ENCODE results near the gene GMFB. TPM values are rescaled to one million over a fixed set of nuclear protein-coding genes. Genes with fewer than 3 reads are reported as not detected.
"Not testable (repeated sequence)": the region's sequence is repeated elsewhere in the genome, so short reads cannot be mapped to it uniquely, and the experiment has no call there.

Gene GMFB
- total and polyA plus RNA-seq, 5 donors, result 13.2 to 37.5 (median 35.7) TPM

DNA sequence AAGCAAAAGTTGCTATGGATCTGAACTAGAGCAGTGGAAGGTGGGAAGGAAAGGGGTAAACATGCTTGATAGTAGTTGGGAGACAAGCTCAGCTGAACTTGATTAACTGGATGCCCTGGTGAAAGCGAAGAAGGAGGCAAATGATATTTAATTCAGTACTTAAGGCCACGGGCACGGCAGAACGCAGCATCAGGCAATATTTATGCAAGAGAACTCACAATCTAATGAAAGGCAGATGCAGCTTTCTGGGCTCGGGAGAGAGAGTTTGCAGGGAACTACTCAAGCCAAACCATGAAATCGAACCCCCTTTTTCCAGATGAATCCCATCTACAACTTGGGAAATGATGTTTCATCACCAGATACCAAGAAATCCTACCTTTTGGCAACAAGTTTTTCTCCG is 44.1 kb downstream of the GMFB start:
- intact Hi-C loops (cut with DNase I), result no loop called here

DNA sequence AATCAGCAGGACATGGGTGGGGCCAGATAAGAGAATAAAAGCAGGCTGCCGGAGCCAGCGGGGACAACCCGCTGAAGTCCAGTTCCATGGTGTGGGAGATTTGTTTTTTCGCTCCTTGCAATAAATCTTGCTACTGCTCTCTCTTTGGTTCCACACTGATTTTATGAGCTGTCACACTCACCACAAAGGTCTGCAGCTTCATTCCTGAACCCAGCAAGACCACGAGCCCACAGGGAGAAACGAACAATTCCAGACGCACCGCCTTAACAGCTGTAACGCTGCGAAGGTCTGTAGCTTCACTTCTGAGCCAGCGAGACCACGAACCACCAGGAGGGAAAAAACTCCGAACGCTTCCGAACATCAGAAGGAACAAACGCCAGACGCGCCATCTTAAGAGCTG is 44.8 kb downstream of the GMFB start:
- WGBS, result 94% methylated on average over 18 of the region's 18 CpGs
- no peak overlapping the region for H3K27ac ChIP-seq (ENCODE audit: low read length)
- no peak overlapping the region for H3K4me3 ChIP-seq (ENCODE audit: low read length)
- ATAC-seq (no peak), DNase-seq (no peak)
- intact Hi-C loops (cut with DNase I), result no loop called here
- no peaks in the 10 kb centered on the region for H3K9me3 ChIP-seq (ENCODE audit: control insufficient read depth, low read length)
- H3K4me1 ChIP-seq (ENCODE audit: control insufficient read depth, insufficient read depth, low read length), result peaks cover 2% of the 10 kb centered on the region
- H3K27me3 ChIP-seq (ENCODE audit: control insufficient read depth, insufficient read depth), result no peaks in the 10 kb centered on the region

More for the DNA sequence above, 44.1 kb downstream of the GMFB start:
- H3K27ac ChIP-seq (ENCODE audit: low read length), result no peak overlapping the region
- peaks cover 2% of the 10 kb centered on the region for H3K4me1 ChIP-seq (ENCODE audit: control insufficient read depth, insufficient read depth, low read length)
- no peaks in the 10 kb centered on the region for H3K27me3 ChIP-seq (ENCODE audit: control insufficient read depth, insufficient read depth)
- H3K9me3 ChIP-seq (ENCODE audit: control insufficient read depth, low read length), result no peaks in the 10 kb centered on the region
- no peak for ATAC-seq
- H3K4me3 ChIP-seq (ENCODE audit: low read length), result no peak overlapping the region
- WGBS, result 84% methylated on average over 7 of the region's 7 CpGs
- DNase-seq, result no peak

DNA sequence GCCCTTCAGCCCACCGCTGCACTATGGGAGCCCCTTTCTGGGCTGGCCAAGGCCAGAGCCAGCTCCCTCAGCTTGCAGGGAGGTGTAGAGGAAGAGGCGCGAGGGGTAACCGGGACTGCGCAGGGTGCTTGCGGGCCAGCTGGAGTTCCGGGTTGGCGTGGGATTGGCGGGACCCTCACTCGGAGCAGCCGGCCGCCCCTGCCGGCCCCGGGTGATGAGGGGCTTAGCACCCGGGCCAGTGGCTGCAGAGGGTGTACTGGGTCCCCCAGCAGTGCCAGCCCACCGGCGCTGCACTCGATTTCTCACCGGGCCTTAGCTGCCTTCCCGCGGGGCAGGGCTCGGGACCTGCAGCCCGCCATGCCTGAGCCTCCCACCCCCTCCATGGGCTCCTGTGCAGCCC is 45.8 kb downstream of the GMFB start:
- H3K9me3 ChIP-seq (ENCODE audit: control insufficient read depth, low read length); H3K4me1 ChIP-seq (ENCODE audit: control insufficient read depth, insufficient read depth, low read length); intact Hi-C loops (cut with DNase I); H3K27ac ChIP-seq (ENCODE audit: low read length); H3K27me3 ChIP-seq (ENCODE audit: control insufficient read depth, insufficient read depth); H3K4me3 ChIP-seq (ENCODE audit: low read length); ATAC-seq: not testable (repeated sequence)
- 97% methylated on average over 20 of the region's 23 CpGs for WGBS
- peak in 1 of 3 donors; percentile 60 for DNase-seq

DNA sequence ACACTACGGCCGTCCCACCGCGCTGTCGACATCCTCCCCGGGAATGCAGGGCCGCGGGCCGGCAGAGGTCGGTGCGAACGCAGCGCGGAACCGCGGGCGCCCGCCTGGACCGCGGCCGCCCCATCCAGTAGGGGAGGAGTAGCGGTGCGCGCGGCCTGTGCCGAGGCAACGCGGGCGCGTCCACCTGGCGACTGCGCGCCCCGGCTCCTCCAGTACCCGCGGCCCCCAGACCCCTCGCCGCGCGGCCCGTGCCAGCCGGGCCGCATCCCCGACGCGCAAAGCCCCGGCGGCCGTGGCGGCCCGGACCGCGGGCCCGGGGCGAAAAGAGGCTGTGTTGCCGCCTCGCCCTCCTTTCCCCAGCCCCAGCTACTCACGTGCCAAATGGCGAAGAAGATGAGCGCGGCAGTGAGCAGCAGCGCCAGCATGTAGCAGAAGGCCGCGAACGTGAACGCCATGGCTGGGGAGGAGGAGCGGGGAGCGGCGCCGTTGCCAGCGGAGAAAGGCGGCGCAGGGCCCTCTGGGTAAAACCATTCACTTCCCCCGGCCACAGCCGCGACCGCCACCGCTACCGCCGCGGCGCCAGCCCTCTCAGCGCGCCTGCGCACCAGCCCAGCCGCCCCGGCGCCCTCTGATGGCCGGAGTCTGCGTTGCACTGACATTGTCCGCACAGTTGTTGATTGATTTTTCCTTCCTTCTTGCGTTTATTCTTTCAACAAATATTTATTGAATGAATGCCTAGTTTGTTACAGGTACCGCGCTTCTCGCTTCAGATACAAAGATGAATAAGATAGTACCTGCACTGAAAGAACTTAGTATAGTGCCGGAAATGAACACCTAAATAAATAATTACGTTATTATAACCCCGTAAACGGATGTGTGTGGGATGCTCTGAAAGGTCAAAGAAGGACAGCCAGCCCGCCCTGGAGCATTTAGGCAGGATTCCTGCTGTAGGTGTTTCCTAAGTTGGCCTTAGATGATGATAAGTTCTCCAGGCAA is 47.6 kb downstream of the GMFB start, which contains the start of gene CNIH1:
CNIH1 (minus strand) TSS at position 502 of the 996 bp plus-strand sequence; CDS start at position 455, 47 bp downstream.
- WGBS, result under 1% methylated on average over 100 of the region's 100 CpGs

DNA sequence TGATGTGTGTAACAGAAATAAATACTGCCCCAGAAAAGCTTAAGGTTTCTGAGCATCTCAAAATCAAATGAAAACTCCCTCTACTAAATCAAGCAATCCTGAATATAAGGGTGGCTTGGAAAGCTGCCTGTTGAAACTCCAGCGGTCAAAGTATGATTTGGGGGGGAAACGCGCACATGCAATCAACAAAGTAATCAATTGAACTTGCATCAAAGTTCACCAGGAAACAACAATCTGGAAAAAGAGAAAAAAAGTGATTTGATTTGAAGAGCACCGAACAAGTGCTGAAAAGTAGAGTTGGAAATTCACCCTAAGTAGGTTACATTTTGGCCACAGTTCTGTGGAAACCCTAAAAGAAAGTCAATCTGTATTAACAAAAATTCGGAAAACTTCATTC is 48.3 kb downstream of the GMFB start:
- H3K4me1 ChIP-seq (ENCODE audit: control insufficient read depth, insufficient read depth, low read length), result peaks cover 3% of the 10 kb centered on the region
- ATAC-seq (no peak), DNase-seq (no peak)
- H3K27ac ChIP-seq (ENCODE audit: low read length), result peak overlapping the region; percentile 98
- under 1% methylated on average over 5 of the region's 5 CpGs for WGBS
- H3K9me3 ChIP-seq (ENCODE audit: control insufficient read depth, low read length), result no peaks in the 10 kb centered on the region
- H3K4me3 ChIP-seq (ENCODE audit: low read length), result peak overlapping the region; percentile 90
- intact Hi-C loops (cut with DNase I), result no loop called here
- H3K27me3 ChIP-seq (ENCODE audit: control insufficient read depth, insufficient read depth), result no peaks in the 10 kb centered on the region

More for the DNA sequence above, 47.6 kb downstream of the GMFB start, which contains the start of gene CNIH1:
- intact Hi-C loops (cut with DNase I), result no loop called here
- H3K9me3 ChIP-seq (ENCODE audit: control insufficient read depth, low read length), result no peaks in the 10 kb centered on the region
- peak; percentile 99 for ATAC-seq
- peak; percentile 93 to 97 (median 97) for DNase-seq
- no peaks in the 10 kb centered on the region for H3K27me3 ChIP-seq (ENCODE audit: control insufficient read depth, insufficient read depth)
- H3K27ac ChIP-seq (ENCODE audit: low read length), result peak within 1 kb of the TSS; percentile 98
- peaks cover 3% of the 10 kb centered on the region for H3K4me1 ChIP-seq (ENCODE audit: control insufficient read depth, insufficient read depth, low read length)
- H3K4me3 ChIP-seq (ENCODE audit: low read length), result peak within 1 kb of the TSS; percentile 90

DNA sequence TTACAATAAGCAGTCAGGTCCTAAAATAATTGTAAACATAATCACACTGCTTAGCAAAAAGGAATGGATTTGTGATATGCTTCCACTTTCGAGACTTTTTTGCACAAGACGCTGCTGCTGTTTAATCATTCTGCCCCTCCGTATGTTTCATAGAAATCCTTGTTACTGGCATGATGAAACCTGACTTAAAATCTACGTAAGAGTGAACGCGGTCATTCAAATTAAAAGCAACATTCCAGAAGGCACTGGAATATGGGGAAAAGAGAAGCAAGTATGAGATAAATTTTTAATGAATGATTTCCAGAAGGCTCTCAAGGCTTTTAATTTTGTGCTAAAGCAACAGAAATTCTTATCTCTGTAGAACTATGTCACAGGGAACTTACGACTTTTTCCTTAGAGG is 48.7 kb downstream of the GMFB start:
- ATAC-seq, result no peak
- no peak overlapping the region for H3K27ac ChIP-seq (ENCODE audit: low read length)
- 55% methylated on average over 7 of the region's 7 CpGs for WGBS
- DNase-seq, result no peak
- intact Hi-C loops (cut with DNase I), result no loop called here
- H3K4me3 ChIP-seq (ENCODE audit: low read length), result peak overlapping the region; percentile 90
- peaks cover 3% of the 10 kb centered on the region for H3K4me1 ChIP-seq (ENCODE audit: control insufficient read depth, insufficient read depth, low read length)
- H3K27me3 ChIP-seq (ENCODE audit: control insufficient read depth, insufficient read depth), result no peaks in the 10 kb centered on the region
- H3K9me3 ChIP-seq (ENCODE audit: control insufficient read depth, low read length), result no peaks in the 10 kb centered on the region

GRCh38 chr14:54438703-54439102 is 50.1 kb downstream of the GMFB start:
- no peaks in the 10 kb centered on the region for H3K27me3 ChIP-seq (ENCODE audit: control insufficient read depth, insufficient read depth)
- WGBS, result 88% methylated on average over 4 of the region's 4 CpGs
- DNase-seq, result no peak
- no peak for ATAC-seq
- H3K4me1 ChIP-seq (ENCODE audit: control insufficient read depth, insufficient read depth, low read length), result peaks cover 3% of the 10 kb centered on the region
- no peak overlapping the region for H3K4me3 ChIP-seq (ENCODE audit: low read length)
- intact Hi-C loops (cut with DNase I), result no loop called here
- H3K27ac ChIP-seq (ENCODE audit: low read length), result peak overlapping the region; percentile 31
- H3K9me3 ChIP-seq (ENCODE audit: control insufficient read depth, low read length), result no peaks in the 10 kb centered on the region

- not testable (repeated sequence) for ATAC-seq
- 94% methylated on average over 4 of the region's 4 CpGs for WGBS
Measured at GRCh38 chr14:54437954-54438353, 50.8 kb downstream of the GMFB start.

DNA sequence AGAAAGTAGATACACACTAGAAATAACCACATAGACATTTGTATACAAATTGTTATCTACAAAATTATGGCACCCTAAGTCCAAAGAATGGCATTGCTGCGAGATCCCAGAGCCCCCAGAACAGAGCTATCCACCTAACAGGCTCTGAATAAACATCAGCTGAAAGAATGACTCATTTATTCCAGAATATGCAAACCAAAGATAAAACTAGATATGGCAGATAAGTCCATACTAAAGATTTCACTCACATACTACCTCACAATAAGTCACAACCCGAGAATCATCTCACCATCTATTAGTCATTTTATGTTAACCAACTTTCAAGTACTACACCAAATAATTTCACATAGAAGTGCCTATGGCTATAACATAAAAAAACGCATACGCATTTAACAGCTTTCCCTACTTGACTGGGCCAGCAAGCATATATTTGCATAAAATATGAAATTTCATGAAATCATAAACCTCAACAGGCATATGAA is 53.2 kb downstream of the GMFB start:
- intact Hi-C loops (cut with DNase I), result no loop called here
- ATAC-seq (no peak), DNase-seq (no peak)

More at GRCh38 chr14:54437954-54438353, 50.8 kb downstream of the GMFB start:
- H3K4me1 ChIP-seq (ENCODE audit: control insufficient read depth, insufficient read depth, low read length); H3K27ac ChIP-seq (ENCODE audit: low read length); H3K9me3 ChIP-seq (ENCODE audit: control insufficient read depth, low read length); H3K27me3 ChIP-seq (ENCODE audit: control insufficient read depth, insufficient read depth); intact Hi-C loops (cut with DNase I); DNase-seq; H3K4me3 ChIP-seq (ENCODE audit: low read length): not testable (repeated sequence)

GRCh38 chr14:54428527-54428926 is 60.3 kb downstream of the GMFB start:
- ATAC-seq (no peak), DNase-seq (no peak)
- Histone ChIP-seq H3K4me3 (ENCODE audit: low read length) (no peak overlapping the region), H3K27ac (ENCODE audit: low read length) (no peak overlapping the region), H3K4me1 (ENCODE audit: control insufficient read depth, insufficient read depth, low read length) (no peaks in the 10 kb centered on the region), H3K27me3 (ENCODE audit: control insufficient read depth, insufficient read depth) (no peaks in the 10 kb centered on the region), H3K9me3 (ENCODE audit: control insufficient read depth, low read length) (no peaks in the 10 kb centered on the region)
- 85% methylated on average over 2 of the region's 2 CpGs for WGBS
- intact Hi-C loops (cut with DNase I), result no loop called here

More for the DNA sequence above, 53.2 kb downstream of the GMFB start:
- H3K27me3 ChIP-seq (ENCODE audit: control insufficient read depth, insufficient read depth), result no peaks in the 10 kb centered on the region
- no peaks in the 10 kb centered on the region for H3K9me3 ChIP-seq (ENCODE audit: control insufficient read depth, low read length)
- H3K4me3 ChIP-seq (ENCODE audit: low read length), result no peak overlapping the region
- no peak overlapping the region for H3K27ac ChIP-seq (ENCODE audit: low read length)
- peaks cover 3% of the 10 kb centered on the region for H3K4me1 ChIP-seq (ENCODE audit: control insufficient read depth, insufficient read depth, low read length)
- 78% methylated on average over 4 of the region's 4 CpGs for WGBS

- Histone ChIP-seq H3K4me3 (ENCODE audit: low read length) (no peak overlapping the region), H3K4me1 (ENCODE audit: control insufficient read depth, insufficient read depth, low read length) (no peaks in the 10 kb centered on the region), H3K9me3 (ENCODE audit: control insufficient read depth, low read length) (no peaks in the 10 kb centered on the region), H3K27me3 (ENCODE audit: control insufficient read depth, insufficient read depth) (no peaks in the 10 kb centered on the region), H3K27ac (ENCODE audit: low read length) (no peak overlapping the region)
- peak; percentile 77 to 86 for ATAC-seq
- no peak for DNase-seq
- WGBS, result 43% methylated on average over 3 of the region's 3 CpGs
- intact Hi-C loops (cut with DNase I), result no loop called here
Measured at GRCh38 chr14:54427871-54428270, 60.9 kb downstream of the GMFB start.
